GM12891 (cell line): Measurements from ENCODE around the gene FHAD1.
"Not testable (repeated sequence)": the region's sequence is repeated elsewhere in the genome, so short reads cannot be mapped to it uniquely, and the experiment has no call there.

Experiments used
- DNase-seq: peaks from one replicate; pipeline ENCODE4 v3.0.0; 2011; ENCODE audit warnings: low spot score; ENCODE audit not compliant: insufficient read length
- FAIRE-seq: peaks from 2 replicates; lab custom pipeline; 2011; peaks lifted over from hg19 to GRCh38; lab: Jason Lieb, UNC
- PAX5 ChIP-seq: IDR thresholded peaks from 2 replicates; pipeline ENCODE4 v1.6.1; 2011; ENCODE audit warnings: low read length, moderate library complexity, mild to moderate bottlenecking; ENCODE audit not compliant: insufficient read depth, severe bottlenecking
- POLR2A ChIP-seq: IDR thresholded peaks from 2 replicates; pipeline ENCODE4 v1.6.1; 2011; ENCODE audit warnings: low read depth, low read length, control low read depth
- POLR2AphosphoS5 ChIP-seq: IDR thresholded peaks from 2 replicates; pipeline ENCODE4 v1.6.1; 2011; ENCODE audit warnings: low read depth, low read length, control low read depth
- POU2F2 ChIP-seq: IDR thresholded peaks from 2 replicates; pipeline ENCODE4 v1.6.1; 2011; ENCODE audit warnings: low read depth, mild to moderate bottlenecking, control low read depth, low read length, moderate library complexity
- SPI1 ChIP-seq: IDR thresholded peaks from 2 replicates; pipeline ENCODE4 v1.6.1; 2011; ENCODE audit warnings: low read depth, low read length, control low read depth
- TAF1 ChIP-seq: IDR thresholded peaks from 2 replicates; pipeline ENCODE4 v1.6.1; 2011; ENCODE audit warnings: low read depth, low read length, control low read depth

FHAD1 gene

GRCh38 chr1:15422871-15423270, 175.8 kb downstream of the FHAD1 start:
- no peak for TF ChIP-seq POLR2A
- TF ChIP-seq TAF1: no peak
- FAIRE-seq (no peak), DNase-seq (no peak)

GRCh38 chr1:15423355-15424077, 176.5 kb downstream of the FHAD1 start:
- DNase-seq (no peak), FAIRE-seq (no peak)
- TF ChIP-seq PAX5: no peak
- TF ChIP-seq TAF1: no peak
- no peak for TF ChIP-seq SPI1
- no peak for TF ChIP-seq POLR2AphosphoS5
- TF ChIP-seq POU2F2: no peak
- no peak for TF ChIP-seq POLR2A

- DNase-seq: no peak
- no peak for TF ChIP-seq POLR2A
- no peak for TF ChIP-seq POU2F2
- no peak for TF ChIP-seq POLR2AphosphoS5
- no peak for TF ChIP-seq SPI1
- FAIRE-seq: no peak
Observed at GRCh38 chr1:15424146-15424667, 177.2 kb downstream of the FHAD1 start.

DNA sequence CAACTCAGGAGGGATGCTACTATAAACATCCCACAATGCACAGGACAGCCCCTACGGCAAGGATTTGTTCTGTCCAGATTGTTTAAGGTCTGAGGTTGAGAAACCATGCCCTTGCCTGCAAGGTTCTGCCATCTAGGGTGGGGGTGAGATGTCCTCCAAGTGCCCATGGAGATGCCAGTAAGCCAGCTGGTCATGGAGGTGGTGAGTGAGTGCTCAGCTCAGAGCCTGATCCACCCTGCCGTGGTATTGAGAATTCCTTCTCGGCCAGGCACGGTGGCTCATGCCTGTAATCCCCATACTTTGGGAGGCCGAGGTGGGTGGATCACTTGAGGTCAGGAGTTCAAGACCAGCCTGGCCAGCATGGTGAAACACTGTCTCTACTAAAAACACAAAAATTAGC, 178.0 kb downstream of the FHAD1 start:
- DNase-seq: no peak
- FAIRE-seq: no peak
- TF ChIP-seq POLR2AphosphoS5 (no peak), TAF1 (no peak), POU2F2 (no peak), PAX5 (no peak), SPI1 (no peak), POLR2A (no peak)

- DNase-seq: no peak
- TF ChIP-seq PAX5 (no peak), TAF1 (no peak), POU2F2 (no peak), SPI1 (no peak), POLR2A (no peak), POLR2AphosphoS5 (no peak)
- FAIRE-seq: no peak
Observed at GRCh38 chr1:15425521-15425920, 178.5 kb downstream of the FHAD1 start.

DNA sequence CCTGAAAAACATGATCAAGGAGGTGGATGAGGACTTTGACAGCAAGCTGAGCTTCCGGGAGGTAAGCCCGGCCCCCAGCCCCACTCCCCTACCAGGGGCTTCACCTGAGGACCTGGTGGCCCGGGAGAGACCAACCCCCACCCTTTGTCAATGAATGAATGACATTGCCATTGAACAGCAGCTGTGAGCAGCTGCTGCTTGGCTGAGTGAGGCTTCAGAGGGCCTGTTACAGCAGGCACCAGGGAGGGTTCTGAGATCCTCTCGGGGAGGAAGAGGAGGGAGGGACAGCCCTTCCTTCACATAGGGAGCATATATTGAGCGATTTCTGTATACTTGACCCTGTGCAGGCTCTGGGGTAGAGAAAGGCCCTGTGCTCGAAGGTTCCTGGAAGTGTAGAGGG, 178.9 kb downstream of the FHAD1 start:
- no peak for FAIRE-seq

DNA sequence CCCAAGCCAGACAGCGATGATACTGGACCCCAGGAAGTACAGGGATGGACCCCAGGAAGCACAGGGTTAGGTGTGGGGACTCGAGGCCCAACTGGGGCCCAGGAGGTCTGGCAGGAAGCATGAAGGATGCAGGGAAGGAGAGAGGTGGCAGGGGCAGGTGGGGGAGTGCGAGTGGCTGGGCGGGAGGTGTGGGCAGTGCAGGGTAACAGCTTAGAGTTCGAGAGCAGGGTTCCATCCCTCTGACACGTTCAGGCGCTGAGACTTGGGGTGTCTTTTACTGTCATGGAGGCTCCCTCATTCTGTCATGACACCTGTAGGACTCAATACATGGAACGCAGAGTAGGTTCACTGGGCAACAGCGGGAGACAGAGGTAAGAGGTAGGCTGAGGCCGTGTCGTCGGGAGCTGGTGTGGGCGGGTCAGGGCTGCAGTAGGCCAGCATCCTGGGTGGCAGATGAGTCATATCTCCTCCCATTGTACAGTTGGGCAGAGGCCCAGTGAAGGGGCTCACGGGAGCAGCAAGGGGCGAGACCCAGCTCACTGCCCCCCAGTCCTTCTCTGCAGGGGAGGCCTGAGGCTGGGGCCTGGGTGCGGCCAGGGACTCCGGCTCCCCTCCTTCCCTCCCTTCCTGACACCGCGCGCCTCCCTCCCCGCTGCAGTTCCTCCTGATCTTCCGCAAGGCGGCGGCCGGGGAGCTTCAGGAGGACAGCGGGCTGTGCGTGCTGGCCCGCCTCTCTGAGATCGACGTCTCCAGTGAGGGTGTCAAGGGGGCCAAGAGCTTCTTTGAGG, 179.7 kb downstream of the FHAD1 start:
- no peak for TF ChIP-seq PAX5
- no peak for TF ChIP-seq POU2F2
- TF ChIP-seq TAF1: no peak
- no peak for TF ChIP-seq SPI1
- no peak for TF ChIP-seq POLR2AphosphoS5
- no peak for TF ChIP-seq POLR2A
- FAIRE-seq (no peak), DNase-seq (no peak)

More for the DNA sequence above, 178.9 kb downstream of the FHAD1 start:
- TF ChIP-seq TAF1: no peak
- no peak for TF ChIP-seq PAX5
- TF ChIP-seq POU2F2: no peak
- no peak for TF ChIP-seq POLR2AphosphoS5
- TF ChIP-seq POLR2A: no peak
- TF ChIP-seq SPI1: no peak
- DNase-seq: no peak

DNA sequence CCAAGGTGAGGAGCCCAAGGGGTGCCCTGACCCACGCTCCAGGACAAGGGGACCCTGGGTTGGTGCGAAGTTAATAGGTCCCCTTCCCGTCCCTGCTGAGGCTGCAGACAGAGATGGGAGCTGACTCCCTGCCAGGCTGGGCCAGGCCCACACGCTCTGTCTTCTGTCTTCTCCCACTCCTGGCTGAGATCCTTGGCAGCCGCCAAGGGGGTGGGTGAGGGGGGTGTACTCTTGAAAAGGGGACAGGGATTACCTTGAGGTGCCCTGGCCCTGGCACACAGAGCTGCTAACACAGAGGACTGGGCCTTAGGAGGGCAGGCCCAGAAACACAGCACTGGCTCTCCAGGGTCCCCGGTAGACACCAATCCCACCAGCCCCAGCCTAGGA, 180.2 kb downstream of the FHAD1 start:
- TF ChIP-seq TAF1 (no peak), POLR2AphosphoS5 (no peak), POLR2A (no peak), SPI1 (no peak), POU2F2 (no peak), PAX5 (no peak)
- FAIRE-seq: no peak
- no peak for DNase-seq

DNA sequence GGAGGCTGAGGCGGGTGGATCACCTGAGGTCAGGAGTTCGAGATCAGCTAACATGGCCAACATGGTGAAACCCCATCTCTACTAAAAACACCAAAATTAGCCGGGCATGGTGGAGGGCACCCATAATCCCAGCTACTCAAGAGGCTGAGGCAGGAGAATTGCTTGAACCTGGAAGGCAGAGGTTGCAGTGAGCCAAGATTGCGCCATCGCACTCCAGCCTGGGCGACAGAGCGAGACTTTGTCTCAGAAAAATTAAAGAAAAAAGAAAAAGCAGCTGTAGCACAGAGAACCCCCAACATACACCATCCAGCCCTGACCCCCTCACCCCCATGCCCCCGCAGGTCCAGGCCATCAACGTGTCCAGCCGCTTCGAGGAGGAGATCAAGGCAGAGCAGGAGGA, 181.2 kb downstream of the FHAD1 start:
- DNase-seq, FAIRE-seq: not testable (repeated sequence)

- TF ChIP-seq PAX5: no peak
- FAIRE-seq: no peak
- no peak for DNase-seq
Observed at GRCh38 chr1:15428815-15429435, 181.9 kb downstream of the FHAD1 start.
